C4-2B (cell line): ENCODE measurements around the gene OR1B1.

Experiments used
- CTCF ChIP-seq: fragments of 450-650 bp; conservative IDR thresholded peaks from 2 replicates; pipeline ENCODE4 v1.5.1; 2017; ENCODE audit warnings: mild to moderate bottlenecking
- ZFX ChIP-seq: fragments of 450-650 bp; IDR thresholded peaks from 2 replicates; pipeline ENCODE4 v1.6.1; 2017

- TF ChIP-seq CTCF: no peak
- no peak for TF ChIP-seq ZFX
Measured at GRCh38 chr9:122609804-122610203, 47.6 kb downstream of the OR1B1 start.
